Kidney glomerular epithelial cell (primary cell): ENCODE results near the gene GEMIN7.

Source experiments
- DNase-seq: peaks from one replicate; lab custom pipeline; 2025; lab: John Stamatoyannopoulos, UW

The GEMIN7 gene

GRCh38 chr19:45130236-45130635 is 51.2 kb downstream of the GEMIN7 start:
- no peak for DNase-seq

GRCh38 chr19:45130888-45131615 is 52.0 kb downstream of the GEMIN7 start:
- DNase-seq = peak; percentile 32

- no peak for DNase-seq
These were observed 54.6 kb downstream of the GEMIN7 start for GRCh38 chr19:45133661-45134060.

GRCh38 chr19:45135176-45135885 is 56.3 kb downstream of the GEMIN7 start:
- DNase-seq = no peak

- DNase-seq = no peak
These were observed 57.6 kb downstream of the GEMIN7 start for GRCh38 chr19:45136507-45137178.

GRCh38 chr19:45137179-45137761 is 58.2 kb downstream of the GEMIN7 start:
- DNase-seq = no peak

- DNase-seq = no peak
These were observed 59.3 kb downstream of the GEMIN7 start for GRCh38 chr19:45138303-45138751.

- DNase-seq = no peak
These were observed 60.5 kb downstream of the GEMIN7 start for GRCh38 chr19:45139286-45140143.

- DNase-seq = no peak
These were observed 61.1 kb downstream of the GEMIN7 start for GRCh38 chr19:45140144-45140503.

- no peak for DNase-seq
These were observed 61.5 kb downstream of the GEMIN7 start for GRCh38 chr19:45140533-45140932.
